RWPE1 (cell line): Measurements from ENCODE around the gene RPL10.

Source experiments
- CTCF ChIA-PET: fragments of 350-600 bp; sonication (Branson Sonifier 250); formaldehyde crosslinking; extraction: SDS; loops from one replicate; lab custom pipeline; 2021; lab: Yijun Ruan, JAX
- POLR2A ChIA-PET: fragments of 400-600 bp; formaldehyde crosslinking; extraction: SDS; loops from one replicate; lab custom pipeline; 2020; ENCODE audit warnings: antibody characterized with exemption; ENCODE audit not compliant: low non-redundant PET; lab: Yijun Ruan, JAX
- DNase-seq: peaks from one replicate; pipeline ENCODE4 v3.0.0; 2012; ENCODE audit warnings: low spot score
- H3K27ac ChIP-seq: fragments of 450-650 bp; 2 replicates; pipeline ENCODE4 v1.5.1; 2017
- CTCF ChIP-seq: fragments of 450-650 bp; conservative IDR thresholded peaks from 2 replicates; pipeline ENCODE4 v1.5.1; 2017; ENCODE audit warnings: low read depth, mild to moderate bottlenecking

Gene RPL10

GRCh38 chrX:154355094-154355775, 42.9 kb upstream of the RPL10 start:
- ChIA-PET POLR2A (no interaction called here), CTCF (interaction anchor here (0.8 kb wide), 1 partner anchor 624 kb away, joined by 3 read pairs; no protein-coding TSS in a partner anchor)
- no peak for TF ChIP-seq CTCF
- H3K27ac ChIP-seq = peak overlapping the region; percentile 97
- no peak for DNase-seq

- DNase-seq = no peak
- H3K27ac ChIP-seq = peak overlapping the region; percentile 97
- ChIA-PET POLR2A (no interaction called here), CTCF (interaction anchor here (0.8 kb wide), 1 partner anchor 625 kb away, joined by 3 read pairs; no protein-coding TSS in a partner anchor)
- no peak for TF ChIP-seq CTCF
Observed at GRCh38 chrX:154355776-154356140, 42.4 kb upstream of the RPL10 start.

- ChIA-PET CTCF (no interaction called here), POLR2A (no interaction called here)
- DNase-seq = no peak
- peak overlapping the region; percentile 97 for H3K27ac ChIP-seq
- TF ChIP-seq CTCF = no peak
Observed at GRCh38 chrX:154356596-154356995, 41.6 kb upstream of the RPL10 start.

GRCh38 chrX:154357205-154357604, 41.0 kb upstream of the RPL10 start:
- no peak for TF ChIP-seq CTCF
- ChIA-PET POLR2A (no interaction called here), CTCF (no interaction called here)
- no peak for DNase-seq
- peak overlapping the region; percentile 97 for H3K27ac ChIP-seq

GRCh38 chrX:154358011-154358410, 40.2 kb upstream of the RPL10 start:
- peak overlapping the region; percentile 97 for H3K27ac ChIP-seq
- DNase-seq = no peak
- TF ChIP-seq CTCF = no peak
- CTCF ChIA-PET = no interaction called here
- POLR2A ChIA-PET = no interaction called here

GRCh38 chrX:154358829-154359228, 39.3 kb upstream of the RPL10 start:
- ChIA-PET POLR2A (no interaction called here), CTCF (no interaction called here)
- no peak for DNase-seq
- peak overlapping the region; percentile 97 for H3K27ac ChIP-seq
- no peak for TF ChIP-seq CTCF
